WERI-Rb-1 (cell line): ENCODE data around the gene SUSD6.

Experiments
- DNase-seq: peaks from one replicate; pipeline ENCODE4 v3.0.0-alpha.2; 2020
- H3K27ac ChIP-seq: fragments of 250-450 bp; sonication (Bioruptor Pico); 2 replicates; pipeline ENCODE4 v1.5.1; 2020; ENCODE audit warnings: mild to moderate bottlenecking, moderate library complexity
- H3K27me3 ChIP-seq: fragments of 250-450 bp; sonication (Bioruptor Pico); 2 replicates; pipeline ENCODE4 v1.5.1; 2021; ENCODE audit warnings: mild to moderate bottlenecking, low read depth, moderate library complexity; ENCODE audit not compliant: insufficient read depth, severe bottlenecking
- H3K36me3 ChIP-seq: fragments of 250-450 bp; sonication (Bioruptor Pico); 2 replicates; pipeline ENCODE4 v1.5.1; 2020; ENCODE audit warnings: mild to moderate bottlenecking, moderate library complexity
- H3K4me3 ChIP-seq: 2 replicates; pipeline ENCODE4 v1.5.1; 2011; ENCODE audit warnings: low read depth, mild to moderate bottlenecking, control low read depth, low read length
- H3K9me3 ChIP-seq: fragments of 250-450 bp; sonication (Bioruptor Pico); 2 replicates; pipeline ENCODE4 v1.5.1; 2021; ENCODE audit warnings: mild to moderate bottlenecking, moderate library complexity; ENCODE audit not compliant: severe bottlenecking
- CTCF ChIP-seq: IDR thresholded peaks from 2 replicates; pipeline ENCODE4 v1.5.1; 2011; ENCODE audit warnings: low read depth, mild to moderate bottlenecking, control low read depth, inconsistent platforms, low read length

The SUSD6 gene

DNA sequence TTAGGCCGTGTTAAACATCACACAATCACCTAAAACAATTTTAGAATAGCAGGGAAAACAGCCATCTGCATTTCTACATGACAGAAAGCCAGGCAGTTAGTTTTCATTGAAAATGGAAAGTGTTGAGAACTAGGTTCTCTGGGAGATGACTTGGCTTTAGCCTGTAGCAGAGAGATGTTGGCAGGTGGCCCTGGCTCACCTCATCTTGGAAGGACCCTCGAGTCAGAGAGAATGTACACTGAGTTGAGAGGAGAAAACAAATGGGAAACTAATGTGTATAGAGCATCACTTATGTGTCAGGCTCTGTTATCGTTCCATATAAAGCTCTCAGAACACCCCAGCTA lies 51.9 kb downstream of the SUSD6 start:
- H3K9me3 ChIP-seq: no peaks in the 10 kb centered on the region
- H3K27me3 ChIP-seq: no peaks in the 10 kb centered on the region
- no peak overlapping the region for H3K4me3 ChIP-seq
- H3K36me3 ChIP-seq: peaks cover 47% of the 10 kb centered on the region
- no peak for DNase-seq
- TF ChIP-seq CTCF: no peak
- no peak overlapping the region for H3K27ac ChIP-seq

- H3K27me3 ChIP-seq: no peaks in the 10 kb centered on the region
- DNase-seq: no peak
- TF ChIP-seq CTCF: no peak
- H3K27ac ChIP-seq: no peak overlapping the region
- no peaks in the 10 kb centered on the region for H3K9me3 ChIP-seq
- H3K36me3 ChIP-seq: peaks cover 38% of the 10 kb centered on the region
- H3K4me3 ChIP-seq: no peak overlapping the region
Observed at GRCh38 chr14:69664265-69664664, 52.9 kb downstream of the SUSD6 start.

- H3K36me3 ChIP-seq: peaks cover 35% of the 10 kb centered on the region
- TF ChIP-seq CTCF: no peak
- H3K27me3 ChIP-seq: no peaks in the 10 kb centered on the region
- no peak overlapping the region for H3K4me3 ChIP-seq
- no peak for DNase-seq
- no peak overlapping the region for H3K27ac ChIP-seq
- no peaks in the 10 kb centered on the region for H3K9me3 ChIP-seq
Observed at GRCh38 chr14:69664865-69665526, 53.6 kb downstream of the SUSD6 start.

DNA sequence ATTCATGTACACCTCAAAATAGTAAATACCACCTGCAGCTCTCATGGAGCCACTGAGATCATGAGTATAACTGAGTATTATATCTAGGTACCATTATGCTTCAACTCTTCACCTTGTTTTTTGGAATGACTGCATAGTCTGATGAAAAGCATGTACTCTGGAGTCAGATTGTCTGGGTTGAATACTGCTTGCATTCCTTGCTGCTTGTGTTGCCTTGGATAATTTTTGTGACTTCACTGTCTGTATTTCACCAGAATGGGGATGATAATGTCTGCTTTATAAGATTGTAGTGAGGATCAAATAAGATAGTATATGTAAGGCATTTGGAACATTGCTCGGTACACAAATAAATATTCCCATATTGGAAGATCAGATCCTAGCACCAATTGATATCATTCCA lies 54.2 kb downstream of the SUSD6 start:
- no peak overlapping the region for H3K27ac ChIP-seq
- no peak overlapping the region for H3K4me3 ChIP-seq
- no peak for TF ChIP-seq CTCF
- no peaks in the 10 kb centered on the region for H3K27me3 ChIP-seq
- H3K36me3 ChIP-seq: peaks cover 33% of the 10 kb centered on the region
- no peaks in the 10 kb centered on the region for H3K9me3 ChIP-seq
- no peak for DNase-seq

- TF ChIP-seq CTCF: no peak
- Histone ChIP-seq H3K4me3 (no peak overlapping the region), H3K9me3 (no peaks in the 10 kb centered on the region), H3K27ac (no peak overlapping the region), H3K36me3 (peaks cover 32% of the 10 kb centered on the region), H3K27me3 (no peaks in the 10 kb centered on the region)
- no peak for DNase-seq
Observed at GRCh38 chr14:69666112-69666511, 54.7 kb downstream of the SUSD6 start.

DNA sequence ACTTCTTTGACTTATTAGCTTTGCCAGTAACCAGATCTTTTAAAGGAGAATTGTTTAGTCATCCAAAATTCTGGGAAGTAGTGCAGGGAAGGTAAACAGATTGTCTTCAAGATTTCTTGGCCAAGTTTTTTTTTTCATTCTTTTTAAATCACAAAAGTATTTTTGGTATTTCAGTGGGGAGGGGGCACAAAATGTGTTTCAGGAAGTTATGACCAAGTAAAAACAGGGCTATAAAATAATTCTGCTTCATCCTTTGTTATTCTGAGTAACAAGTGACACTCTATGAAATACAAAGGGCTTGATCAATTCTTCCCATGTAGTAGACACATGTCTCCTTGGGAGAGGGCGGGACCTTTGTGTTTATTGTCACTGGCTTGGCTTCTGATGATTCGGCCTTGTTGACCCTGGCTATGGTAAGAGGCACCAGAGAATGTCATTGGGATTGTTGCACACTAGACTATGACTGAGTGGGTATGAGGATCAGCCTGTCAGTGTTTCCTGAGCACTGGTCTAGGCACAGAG lies 55.4 kb downstream of the SUSD6 start:
- Histone ChIP-seq H3K27me3 (no peaks in the 10 kb centered on the region), H3K36me3 (peaks cover 25% of the 10 kb centered on the region), H3K27ac (no peak overlapping the region), H3K4me3 (no peak overlapping the region), H3K9me3 (no peaks in the 10 kb centered on the region)
- DNase-seq: no peak
- TF ChIP-seq CTCF: no peak
